Stomach (tissue), 9 donors: ENCODE data around the gene KHDC4. TPM values are rescaled to one million over a fixed set of nuclear protein-coding genes. Genes with fewer than 3 reads are reported as not detected.

Source experiments
- DNase-seq, 2 donors: peaks; one replicate each; pipeline versions ENCODE4 v3.0.0 to v3.0.0-alpha.2; 2013 to 2019
- H3K27ac ChIP-seq, 5 donors: fragments of 200-600 bp in 4 of 5; sonication (generic) in 4 of 5; one replicate each; pipeline ENCODE4 v1.5.1; 2013 to 2019; ENCODE audit warnings: mild to moderate bottlenecking in 1 of 5, moderate library complexity in 1 of 5
- H3K27me3 ChIP-seq, 3 donors: fragments of 200-600 bp; sonication (generic); one replicate each; pipeline ENCODE4 v1.5.1; 2017 to 2019; ENCODE audit warnings: mixed run types in 1 of 3
- H3K36me3 ChIP-seq, 4 donors: fragments of 200-600 bp; sonication (generic); 1 replicate in 3 of 4; 2 replicates in 1 of 4; pipeline ENCODE4 v1.5.1; 2016 to 2019
- H3K4me1 ChIP-seq, 4 donors: fragments of 200-600 bp; sonication (generic); one replicate each; pipeline ENCODE4 v1.5.1; 2016 to 2019
- H3K4me3 ChIP-seq, 4 donors: fragments of 200-600 bp; sonication (generic) in 3 of 4; one replicate each; pipeline ENCODE4 v1.5.1; 2016 to 2019; ENCODE audit warnings: mild to moderate bottlenecking in 1 of 4
- H3K9me3 ChIP-seq, 4 donors: fragments of 200-600 bp; sonication (generic); one replicate each; pipeline ENCODE4 v1.5.1; 2016 to 2019
- CTCF ChIP-seq, 7 experiments: fragments of 450-650 bp in 4 of 7; fragments of 200-600 bp in 3 of 7; sonication (generic) in 3 of 7; IDR thresholded peaks; one replicate each; pipeline ENCODE4 v1.5.1; 2016 to 2019; ENCODE audit warnings: antibody characterized with exemption in 7 of 7, control low read depth in 2 of 7, mild to moderate bottlenecking in 1 of 7
- EP300 ChIP-seq: sonication (generic); formaldehyde crosslinking; IDR thresholded peaks from one replicate; pipeline ENCODE4 v1.6.1; 2017; ENCODE audit warnings: antibody characterized with exemption
- POLR2A ChIP-seq, 4 donors: fragments of 450-650 bp; IDR thresholded peaks; one replicate each; pipeline ENCODE4 v1.6.1; 2016; ENCODE audit warnings: antibody characterized with exemption in 4 of 4, control low read depth in 2 of 4, mild to moderate bottlenecking in 1 of 4, moderate library complexity in 1 of 4
- POLR2AphosphoS5 ChIP-seq, 3 donors: sonication (generic); formaldehyde crosslinking; IDR thresholded peaks; one replicate each; pipeline ENCODE4 v1.6.1; 2016; ENCODE audit warnings: antibody characterized with exemption in 3 of 3
- WGBS, 5 donors: extraction: QIAGEN DNeasy Blood & Tissue Kit in 3 of 5; methylation state at CpG; one replicate each; pipeline versions ENCODE4 v1.1.5 to v1.1.7; 2013 to 2018; 5-methylcytosine and 5-hydroxymethylcytosine counted together
- intact Hi-C: fragments of 100-400 bp; cut with DNase I; formaldehyde crosslinking; loops from one replicate; pipeline ENCODE4 v1.15.1; 2023; ENCODE audit warnings: low total_unique reads
- polyA plus RNA-seq, 3 donors: library from polyadenylated mRNA; stranded (reverse); fragments of 200-250 nt; gene quantifications; one replicate each; pipeline ENCODE4 v1.2.3, GENCODE V29; 2013
- total RNA-seq, 5 donors: library from RNA; depleted of rRNA; stranded (reverse); fragments of >200 nt; gene quantifications; one replicate each; pipeline versions ENCODE4 v1.1.0 to v1.2.3, GENCODE V29; 2014 to 2016
- donor health status: healthy with polysubstance abuse.
- donor health status: Bipolar disorder and iron deficiency.
- donor health status: healthy.

Gene KHDC4
- total and polyA plus RNA-seq, 8 donors: 4.9 to 126 (median 57.5) TPM

- TF ChIP-seq POLR2AphosphoS5 (IDR thresholded peaks at IDR 0.05) (peak in 1 of 3 donors; percentile 15), CTCF (IDR thresholded peaks at IDR 0.05) (no peak)
- WGBS, 5 donors: 48 to 69% (median 58%) methylated on average over 6 of the region's 6 CpGs
- H3K4me3 ChIP-seq: peak overlapping the region in 2 of 4 donors; percentile 2 to 32
- H3K4me1 ChIP-seq: peaks cover 59 to 72% (median 65%) of the 10 kb centered on the region in 4 donors
- no peaks in the 10 kb centered on the region for H3K27me3 ChIP-seq
- peak overlapping the region in 4 of 5 donors; percentile 91 to 98 (median 94) for H3K27ac ChIP-seq
- intact Hi-C loops: no loop called here
- peak in 1 of 2 donors; percentile 70 for DNase-seq
- H3K36me3 ChIP-seq: no peaks in the 10 kb centered on the region
- no peaks in the 10 kb centered on the region for H3K9me3 ChIP-seq
Measured at GRCh38 chr1:155981266-155982088, 47.3 kb upstream of the KHDC4 start.

- Histone ChIP-seq H3K27me3 (no peaks in the 10 kb centered on the region), H3K4me3 (peak overlapping the region; percentile 68 to 90 (median 72)), H3K27ac (peak overlapping the region; percentile 88 to 98 (median 93)), H3K4me1 (peaks cover 75 to 88% (median 82%) of the 10 kb centered on the region in 4 donors), H3K36me3 (no peaks in the 10 kb centered on the region), H3K9me3 (no peaks in the 10 kb centered on the region)
- intact Hi-C loops: no loop called here
- no peak for TF ChIP-seq CTCF (IDR thresholded peaks at IDR 0.05)
- no peak for TF ChIP-seq EP300
- TF ChIP-seq POLR2AphosphoS5 (IDR thresholded peaks at IDR 0.05): no peak
- TF ChIP-seq POLR2A (IDR thresholded peaks at IDR 0.05): no peak
- WGBS, 5 donors: 10 to 27% (median 13%) methylated on average over 4 of the region's 4 CpGs
- peak in 1 of 2 donors; percentile 60 for DNase-seq
Measured at GRCh38 chr1:155979597-155980343, 45.6 kb upstream of the KHDC4 start.

- H3K36me3 ChIP-seq: peaks cover 0 to 3% (median 0%) of the 10 kb centered on the region in 4 donors
- H3K4me1 ChIP-seq: peaks cover 75 to 88% (median 86%) of the 10 kb centered on the region in 4 donors
- no peaks in the 10 kb centered on the region for H3K9me3 ChIP-seq
- peak overlapping the region; percentile 68 to 90 (median 72) for H3K4me3 ChIP-seq
- intact Hi-C loops: no loop called here
- DNase-seq: peak in 1 of 2 donors; percentile 61
- no peaks in the 10 kb centered on the region for H3K27me3 ChIP-seq
- H3K27ac ChIP-seq: peak overlapping the region; percentile 88 to 98 (median 93)
- TF ChIP-seq EP300: no peak
- no peak for TF ChIP-seq POLR2AphosphoS5 (IDR thresholded peaks at IDR 0.05)
- no peak for TF ChIP-seq POLR2A (IDR thresholded peaks at IDR 0.05)
- no peak for TF ChIP-seq CTCF (IDR thresholded peaks at IDR 0.05)
- WGBS, 5 donors: 4 to 10% (median 8%) methylated on average over 8 of the region's 8 CpGs
Measured at GRCh38 chr1:155978973-155979429, 44.8 kb upstream of the KHDC4 start.

GRCh38 chr1:155978325-155978972 is 44.2 kb upstream of the KHDC4 start, which contains the start of gene ARHGEF2:
Gene ARHGEF2, minus strand, starts transcription at chr1:155978547. Its CDS starts 120 bp downstream, at chr1:155978427.
- H3K4me1 ChIP-seq: peaks cover 76 to 88% (median 86%) of the 10 kb centered on the region in 4 donors
- no peaks in the 10 kb centered on the region for H3K27me3 ChIP-seq
- H3K9me3 ChIP-seq: no peaks in the 10 kb centered on the region
- intact Hi-C loops: no loop called here
- peak in 1 of 4 donors; percentile 36 for TF ChIP-seq POLR2A (IDR thresholded peaks at IDR 0.05)
- TF ChIP-seq CTCF (IDR thresholded peaks at IDR 0.05): peak in 1 of 7 experiments; percentile 11
- peak in 2 of 3 donors; percentile 77 for TF ChIP-seq POLR2AphosphoS5 (IDR thresholded peaks at IDR 0.05)
- TF ChIP-seq EP300: no peak
- peak within 1 kb of the TSS; percentile 88 to 98 (median 93) for H3K27ac ChIP-seq
- H3K36me3 ChIP-seq: peaks cover 0 to 4% (median 0%) of the 10 kb centered on the region in 4 donors
- H3K4me3 ChIP-seq: peak within 1 kb of the TSS; percentile 68 to 90 (median 72)
- DNase-seq: peak; percentile 77 to 92
- 0 to 1% (median 1%) methylated on average over 14 to 51 of the region's 52 CpGs for WGBS, 5 donors
